Measurements from ENCODE around the gene KISS1.

The KISS1 gene

DNA sequence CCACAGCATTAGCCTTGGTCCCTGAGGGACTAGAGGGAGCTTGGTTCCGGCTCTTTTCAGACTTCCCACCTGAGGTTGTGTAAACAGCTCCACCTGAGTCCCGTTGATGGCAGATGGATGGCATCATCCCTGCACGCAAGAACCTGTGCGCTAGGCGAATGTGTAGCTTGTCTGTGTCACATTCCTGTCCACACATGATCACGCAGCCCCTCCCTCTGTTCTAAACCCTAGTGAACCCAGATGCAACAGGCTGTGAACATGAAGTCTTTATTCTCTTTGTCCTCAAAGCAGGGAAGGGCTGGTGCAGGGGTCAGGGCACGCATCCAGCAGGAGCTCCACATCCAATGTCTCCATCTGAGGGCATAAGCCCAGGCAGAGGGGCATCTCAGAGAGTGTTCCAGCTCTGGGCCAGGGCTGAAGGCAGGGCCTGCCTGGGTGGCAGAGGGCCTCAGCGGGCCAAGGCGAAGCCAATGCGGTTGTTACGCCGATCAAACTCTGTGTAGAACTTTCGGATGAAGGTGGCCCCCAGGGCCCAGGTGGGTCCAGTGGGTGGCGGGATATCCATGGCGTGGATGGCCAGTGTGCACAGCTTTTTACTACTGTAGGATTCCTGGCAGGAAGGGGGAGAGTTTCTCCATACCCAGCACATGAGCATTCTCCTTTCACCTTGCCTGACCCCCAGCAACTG, 41.6 kb downstream of the KISS1 start:
- DNase-seq (ENCODE audit: low spot score) = no peak

DNA sequence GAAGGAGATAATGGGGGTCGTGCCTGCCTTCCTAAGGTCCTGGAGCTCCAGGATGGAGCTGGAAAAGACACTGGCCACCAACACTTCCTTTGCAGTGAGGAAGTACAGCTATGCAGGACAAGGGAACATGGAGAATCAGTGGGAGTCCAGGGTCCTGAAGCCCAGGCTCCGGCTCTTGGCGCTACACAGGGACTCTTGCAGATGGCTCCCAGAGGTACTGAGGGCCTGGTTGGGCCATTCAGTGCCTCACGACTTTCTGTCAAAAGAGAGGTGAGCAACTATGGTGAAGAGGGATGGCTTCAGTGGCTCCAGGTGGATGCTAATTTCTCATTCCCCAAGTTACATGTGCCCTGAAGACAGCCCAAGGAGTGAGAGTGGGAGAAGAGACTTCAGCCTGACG, 42.6 kb downstream of the KISS1 start:
- no peak for DNase-seq (ENCODE audit: low spot score)

DNA sequence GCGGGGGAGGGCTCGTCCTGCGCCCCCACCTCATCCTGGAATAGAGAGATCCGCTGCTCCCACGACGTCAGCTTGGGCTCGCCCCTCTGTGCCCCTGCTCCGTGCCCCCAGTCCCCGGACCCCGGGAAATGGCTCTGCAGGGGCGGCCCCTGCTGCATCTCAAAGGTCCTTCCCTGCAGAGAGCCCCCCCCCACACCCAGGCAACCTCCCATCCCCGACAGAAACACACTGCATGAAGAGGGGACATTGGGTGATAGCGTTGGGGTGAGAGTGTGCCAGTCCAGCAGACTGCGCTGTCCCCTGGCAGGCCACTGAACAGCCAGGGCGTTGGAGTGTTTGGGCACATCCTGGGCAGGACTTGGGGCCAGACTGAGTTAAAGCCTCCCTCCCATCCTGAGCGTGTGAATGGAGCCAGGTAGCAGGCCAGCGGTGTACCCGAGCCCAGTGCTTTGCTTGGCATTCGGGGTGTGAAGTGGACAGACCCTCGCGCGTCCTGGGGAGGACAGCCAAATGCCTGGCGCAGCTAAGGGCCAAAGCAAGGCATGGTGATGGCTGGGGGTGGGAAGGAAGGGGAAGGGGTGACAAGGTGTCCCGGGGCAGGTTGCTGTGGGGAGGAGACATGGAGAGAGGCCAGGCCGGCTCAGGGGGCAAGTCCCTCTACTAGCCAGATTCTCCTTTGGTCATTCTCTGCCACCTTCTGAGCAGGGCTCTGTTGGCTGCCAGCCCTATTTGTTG, 43.8 kb downstream of the KISS1 start:
- DNase-seq (ENCODE audit: low spot score) = no peak

DNA sequence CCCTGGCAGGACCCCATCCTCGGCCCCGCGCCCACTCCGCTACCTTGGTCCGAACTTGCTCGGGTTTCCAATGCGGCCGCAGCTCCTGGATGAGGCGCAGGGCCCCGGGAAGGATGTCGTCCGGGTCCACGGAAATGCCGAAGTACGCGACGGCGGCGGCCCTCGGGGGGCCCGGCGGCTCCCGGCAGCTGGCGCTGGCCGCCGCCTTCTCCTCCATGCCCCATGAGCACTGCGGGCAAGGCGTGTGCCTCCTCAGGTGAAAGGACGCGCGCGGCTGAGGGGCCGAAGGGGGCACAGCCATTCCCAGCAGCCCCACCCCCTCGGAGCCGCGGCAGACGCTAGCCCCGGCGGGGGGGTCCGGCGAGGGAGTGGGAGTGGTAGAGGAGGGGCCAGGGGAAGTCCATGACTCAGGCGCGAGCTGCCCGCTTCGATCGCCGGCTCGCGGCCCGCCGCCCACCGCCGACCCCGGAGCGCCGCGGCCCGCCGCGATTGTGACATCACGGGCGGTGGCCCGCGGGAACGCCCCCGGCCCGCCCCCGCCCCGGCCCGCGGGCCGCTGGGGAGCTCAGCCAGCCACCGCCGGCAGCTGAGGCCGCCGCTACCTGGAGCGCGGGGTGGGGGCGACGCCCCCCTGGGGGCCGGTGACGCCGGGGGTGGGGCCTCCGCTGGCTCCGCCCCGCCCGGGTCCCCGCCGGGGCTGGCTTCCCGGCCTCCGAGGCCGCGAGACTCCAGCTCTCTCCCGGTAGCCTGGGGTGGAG, 44.6 kb downstream of the KISS1 start, which contains the start of gene ETNK2:
Gene ETNK2 (minus strand): TSS at position 493 of the 758 bp plus-strand sequence. CDS start 192 bp downstream, at position 301.
- no peak for DNase-seq (ENCODE audit: low spot score)

DNA sequence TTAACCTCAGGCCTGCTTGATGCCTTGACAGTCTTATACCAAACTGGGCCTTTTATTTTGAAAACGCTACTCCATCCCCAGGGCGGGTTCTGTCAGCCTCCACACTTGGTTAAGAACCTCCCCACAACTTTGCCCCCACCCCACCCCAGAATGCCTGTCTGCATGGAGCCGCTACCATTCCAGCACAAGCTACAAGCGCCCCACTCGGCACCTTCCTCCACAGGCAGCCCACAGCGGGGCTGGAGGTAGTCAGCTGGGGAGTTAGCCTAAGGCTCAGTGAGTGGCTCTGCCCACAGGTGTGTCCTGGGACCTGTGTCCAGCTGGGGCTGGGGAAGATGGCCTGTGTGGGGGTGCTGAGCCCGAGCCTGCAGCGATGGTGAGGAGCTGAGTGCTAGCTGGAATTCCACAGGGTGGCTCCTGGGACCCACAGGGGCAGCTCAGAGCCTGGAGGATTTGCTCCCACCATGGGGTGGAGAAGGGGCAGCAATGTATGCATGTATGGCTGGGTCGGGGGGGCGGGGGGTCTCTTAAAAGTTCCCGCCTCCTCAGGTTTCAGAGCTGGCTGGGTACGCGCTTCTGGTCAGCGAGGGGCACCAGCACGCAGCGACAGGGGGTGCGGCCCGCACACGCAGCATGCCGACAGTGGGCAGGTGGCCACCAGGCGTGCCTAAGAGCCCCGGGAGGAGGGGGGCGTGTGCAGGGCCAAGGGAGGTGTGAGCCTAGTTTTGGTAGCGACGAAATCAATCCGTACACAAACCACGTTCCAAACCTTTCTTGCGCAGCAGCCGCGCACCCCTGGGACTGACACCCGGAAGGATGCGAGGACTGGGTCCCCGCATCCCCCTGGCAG, 45.4 kb downstream of the KISS1 start:
- DNase-seq (ENCODE audit: low spot score) = no peak

DNA sequence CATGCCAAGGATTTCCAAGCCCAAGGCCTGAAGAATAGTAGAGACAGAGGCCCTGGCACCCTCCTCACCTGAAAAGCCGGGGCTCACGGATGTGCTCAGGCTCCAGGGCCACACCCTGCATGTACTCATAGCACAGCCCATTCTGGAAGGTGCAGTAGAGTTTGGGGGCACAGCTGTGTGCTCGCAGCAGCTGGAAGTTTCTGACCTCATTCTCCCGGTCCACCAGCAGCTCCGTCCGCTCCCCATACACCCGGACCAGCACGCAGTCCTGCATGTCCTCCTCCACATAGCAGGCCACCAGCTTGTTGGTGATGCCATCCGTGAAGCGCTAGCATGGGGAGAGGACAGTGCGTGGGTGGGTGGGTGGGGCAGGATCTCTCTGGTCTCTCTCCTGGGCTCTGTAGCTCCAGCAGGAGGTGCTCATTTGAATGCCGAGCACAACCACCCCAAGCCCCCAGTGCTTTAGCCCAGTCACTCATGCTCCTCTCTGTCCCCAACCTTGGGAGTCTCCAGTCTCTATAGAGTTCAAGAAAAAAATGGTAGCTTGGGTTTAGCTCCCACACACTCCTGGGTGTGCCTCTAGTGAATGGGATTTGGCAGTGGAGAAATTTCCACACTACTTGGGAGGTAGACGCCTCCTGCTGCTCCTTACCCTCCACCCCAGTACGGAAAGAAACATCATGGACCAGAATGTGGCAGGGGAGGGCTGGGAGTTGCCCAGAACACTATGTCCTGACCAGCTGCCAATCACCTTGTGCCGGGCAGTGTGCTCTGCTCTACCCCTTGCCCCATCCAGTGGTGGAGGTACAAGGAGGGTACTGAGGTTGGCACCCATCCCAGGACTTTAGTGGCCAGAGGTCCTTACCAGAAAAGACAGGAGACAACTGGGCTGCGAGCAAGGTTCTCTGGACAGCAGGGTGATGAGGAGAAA, 46.4 kb downstream of the KISS1 start:
- no peak for DNase-seq (ENCODE audit: low spot score)

DNA sequence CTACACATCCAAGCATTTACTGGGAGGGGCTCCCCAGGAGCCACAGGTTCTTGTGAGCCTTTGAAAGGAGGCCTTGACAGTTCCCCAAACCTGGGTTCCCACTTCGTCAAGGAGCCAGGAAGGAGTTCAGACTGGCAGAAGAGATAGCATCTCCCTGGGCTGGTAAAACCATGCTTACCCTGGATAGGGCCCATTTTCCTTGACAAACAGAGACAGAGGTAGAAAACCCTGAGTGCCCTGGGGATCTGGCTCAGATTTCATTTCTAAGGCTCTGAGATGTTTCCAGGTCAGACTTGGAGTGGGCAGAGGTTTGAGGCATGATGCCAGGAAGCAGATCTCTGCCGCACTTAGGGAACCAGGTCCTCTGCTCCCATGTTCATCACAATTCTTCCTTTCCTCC, 47.2 kb downstream of the KISS1 start:
- no peak for DNase-seq (ENCODE audit: low spot score)

DNA sequence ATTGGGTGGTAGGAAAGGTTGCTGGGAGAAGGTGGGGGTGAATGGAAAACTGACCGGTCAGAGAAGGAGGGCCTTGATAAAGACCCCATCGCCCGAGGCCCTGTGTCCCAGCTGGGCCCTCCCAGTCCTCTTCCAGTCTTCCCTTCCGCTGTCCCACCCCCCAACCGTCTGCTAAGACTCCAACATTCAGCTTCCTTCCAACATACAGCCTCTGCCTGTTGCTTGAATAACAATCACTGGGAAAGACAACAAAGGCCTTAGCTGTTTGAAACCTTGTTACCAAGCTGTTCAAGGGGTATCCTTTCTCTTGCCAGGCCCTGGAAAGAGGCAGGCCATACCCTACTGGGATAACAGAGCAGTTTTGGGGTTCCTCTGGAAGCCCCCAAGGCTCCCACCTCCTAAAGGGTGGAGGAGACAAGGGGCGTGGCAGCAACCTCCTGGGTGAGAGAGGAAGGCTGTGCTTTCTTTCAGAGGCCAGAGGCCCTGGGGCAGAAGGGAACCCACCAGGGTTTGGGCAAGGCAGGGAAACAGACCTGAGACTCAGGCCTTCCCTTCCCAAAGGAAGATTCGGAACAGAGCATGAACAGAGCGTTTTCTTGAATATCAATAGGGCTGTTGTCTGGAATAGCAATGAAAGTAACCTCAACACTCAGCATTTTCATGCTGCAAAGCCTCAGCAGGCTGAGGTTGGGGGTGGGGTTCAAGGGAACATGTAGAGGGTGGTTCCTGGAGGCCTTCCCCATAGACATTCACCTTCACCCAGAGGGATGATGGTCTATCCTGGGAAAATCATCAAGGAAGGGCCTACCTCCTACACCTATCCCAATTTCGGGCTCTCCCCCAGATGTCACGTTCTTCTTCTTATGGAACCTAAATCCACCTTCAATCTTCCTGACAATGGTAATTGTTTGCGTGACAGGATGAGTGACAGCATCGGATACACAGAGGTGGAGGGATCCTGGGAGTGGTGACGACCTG, 48.6 kb downstream of the KISS1 start:
- DNase-seq (ENCODE audit: low spot score) = no peak

DNA sequence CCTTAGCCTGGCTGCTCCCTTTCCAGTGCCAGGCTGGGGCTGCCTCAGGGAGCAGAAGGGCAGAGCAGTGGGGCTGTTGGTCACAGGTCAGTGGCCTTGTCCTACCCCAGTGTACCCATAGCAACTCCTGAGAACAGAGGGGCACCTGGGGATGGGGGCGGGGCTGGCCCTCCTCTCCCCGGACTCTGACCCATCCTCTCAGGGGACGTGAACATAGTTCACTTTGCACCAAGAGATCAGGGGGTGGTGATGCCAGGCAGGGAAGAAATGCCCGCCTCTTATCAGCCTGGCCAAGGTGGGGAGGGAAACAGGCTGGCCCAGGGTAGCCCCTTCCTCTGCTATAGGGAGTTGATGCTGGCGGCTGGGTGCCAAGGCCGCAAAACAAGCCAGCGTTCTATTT, 49.3 kb downstream of the KISS1 start:
- DNase-seq (ENCODE audit: low spot score) = no peak

DNA sequence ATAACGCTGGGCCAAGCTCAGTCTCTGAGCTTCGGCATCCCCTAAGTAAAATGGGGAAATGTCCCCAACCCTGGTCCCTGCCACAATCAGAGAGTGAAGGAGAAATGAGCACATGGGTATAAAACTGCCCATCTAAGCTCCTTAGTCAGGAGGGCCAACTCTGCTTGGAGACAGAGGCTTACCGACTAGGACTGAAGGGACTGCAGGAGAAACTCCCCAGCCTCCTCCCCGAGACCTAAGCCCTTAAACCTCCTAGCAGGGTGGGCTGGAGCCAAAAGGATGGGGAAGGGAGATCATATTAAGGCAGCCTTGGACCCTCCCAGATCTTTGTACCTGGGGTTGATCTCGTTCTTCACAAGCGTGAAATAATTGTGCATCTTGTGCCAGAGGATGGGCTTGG, 50.0 kb downstream of the KISS1 start:
- no peak for DNase-seq (ENCODE audit: low spot score)

DNA sequence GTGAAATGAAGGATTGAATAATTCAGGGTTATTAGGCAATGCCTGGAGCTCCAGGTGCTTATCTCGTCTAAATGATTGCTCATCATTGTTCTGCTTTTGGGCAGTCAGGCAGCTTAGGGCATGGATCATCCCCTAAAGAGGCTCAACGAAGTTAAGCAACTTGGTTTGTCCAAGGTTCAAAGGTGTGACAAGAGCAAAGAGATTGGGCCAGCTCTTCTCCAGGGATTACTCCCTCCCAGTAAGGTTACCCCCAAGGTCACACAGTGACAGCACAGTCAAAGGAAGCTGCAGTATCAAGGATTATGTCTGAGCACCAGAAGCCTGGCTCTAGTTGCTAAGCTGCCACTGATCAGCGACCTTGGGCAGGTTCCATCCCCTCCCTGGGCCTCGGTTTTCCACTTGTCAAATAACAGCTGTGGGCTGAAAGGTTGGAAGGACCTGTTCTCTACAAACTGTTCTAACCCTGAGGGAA, 51.2 kb downstream of the KISS1 start:
- no peak for DNase-seq (ENCODE audit: low spot score)

DNA sequence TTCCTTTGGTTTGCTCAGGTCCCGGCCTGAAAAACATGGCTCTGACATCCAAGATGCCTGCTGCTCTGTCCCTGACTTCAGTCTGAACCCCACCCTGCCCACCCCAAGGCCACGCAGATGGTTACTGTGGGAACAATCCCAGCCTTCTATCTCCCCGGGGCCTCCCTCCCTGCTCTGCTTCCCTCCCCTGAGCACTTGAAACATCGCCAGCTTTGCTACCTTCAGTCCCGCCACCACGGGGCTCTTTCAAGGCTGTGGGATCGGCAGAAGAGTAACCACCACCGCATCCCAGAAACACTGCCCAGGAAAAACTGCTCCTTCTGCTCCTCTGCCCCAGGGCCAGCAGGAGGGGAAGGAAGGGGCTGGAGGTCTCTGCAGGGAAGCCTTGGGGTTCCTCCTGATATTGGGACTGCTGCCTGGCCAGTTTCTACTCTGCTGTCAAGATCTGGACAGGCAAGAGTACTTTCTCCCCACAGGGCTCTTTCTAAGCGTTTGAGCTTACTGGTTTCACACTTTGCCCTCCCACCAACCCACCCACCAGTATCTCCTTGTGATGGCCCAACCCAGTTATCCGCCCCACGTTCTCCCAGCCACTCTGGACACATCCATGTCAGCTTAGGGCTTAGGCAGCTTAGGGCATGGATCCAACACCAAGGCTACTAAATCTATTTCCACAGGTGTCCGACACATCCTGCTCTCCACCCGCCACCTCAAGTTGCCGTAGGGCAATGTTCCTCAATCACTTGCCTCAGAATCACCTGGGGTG, 52.8 kb downstream of the KISS1 start:
- no peak for DNase-seq (ENCODE audit: low spot score)

DNA sequence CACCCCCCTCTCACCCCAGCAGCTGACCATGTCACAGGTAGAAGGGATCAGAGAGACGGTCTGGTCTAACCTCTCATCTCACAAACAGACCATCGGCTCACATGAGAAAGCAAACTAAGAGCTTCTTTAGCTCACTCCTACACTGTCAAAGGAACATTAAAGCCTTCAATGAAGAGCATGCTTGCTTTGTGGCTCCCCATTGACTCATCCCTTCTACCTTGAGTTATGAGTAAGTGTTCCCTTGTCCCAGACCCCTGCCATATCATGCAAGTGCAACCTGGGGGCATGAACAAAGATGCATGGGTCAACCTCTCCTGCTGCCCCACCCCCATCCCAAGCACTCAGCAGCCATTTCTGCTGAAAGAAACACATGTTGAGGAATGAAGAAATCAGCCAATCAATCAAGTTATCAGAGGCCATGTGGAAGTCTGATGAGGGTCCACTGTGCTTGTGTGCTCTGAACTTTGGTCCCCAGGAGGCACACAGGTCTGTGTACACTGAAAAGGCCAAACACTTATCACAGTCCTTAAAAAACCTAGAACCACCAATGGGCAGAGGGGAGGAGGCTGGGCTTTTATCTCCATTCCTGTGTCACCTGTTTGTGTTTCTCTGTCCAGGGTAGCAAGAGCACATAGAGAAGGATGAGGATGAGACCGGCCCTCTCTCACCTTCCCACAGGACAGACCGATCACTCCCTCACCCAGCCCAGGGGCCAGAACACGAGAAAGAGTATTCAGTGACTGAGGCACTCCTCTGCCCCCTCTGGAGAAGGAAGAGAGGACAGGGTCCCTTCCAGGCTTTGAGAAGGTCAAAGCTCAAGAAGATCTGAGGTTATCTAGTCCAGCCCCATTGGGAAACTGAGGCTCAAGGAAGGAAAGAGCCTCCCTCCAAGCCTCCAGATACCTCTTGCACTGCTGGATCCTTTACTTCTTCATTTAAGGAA, 54.0 kb downstream of the KISS1 start:
- no peak for DNase-seq (ENCODE audit: low spot score)

DNA sequence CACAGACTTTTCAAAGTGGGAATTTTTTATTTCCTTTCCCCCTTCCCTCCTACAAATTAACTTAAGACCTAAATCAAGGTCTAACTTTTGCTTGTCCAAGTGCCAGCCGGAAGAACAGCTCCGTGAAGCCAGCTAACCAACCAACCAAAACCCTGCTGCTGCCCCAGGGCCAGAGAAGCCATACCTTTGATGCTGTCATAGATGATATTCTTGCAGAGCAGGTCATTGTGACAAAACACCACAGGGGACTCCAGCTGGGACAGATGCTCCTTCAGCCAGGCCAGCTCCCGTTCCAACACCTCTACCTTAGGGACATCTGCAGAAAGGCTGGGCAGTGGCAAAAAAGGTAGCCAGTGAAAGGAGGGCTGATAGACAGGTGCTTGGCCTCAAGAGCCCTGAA, 55.2 kb downstream of the KISS1 start:
- DNase-seq (ENCODE audit: low spot score) = no peak

All from globus pallidus (tissue), 1 donor.